GM10266 (cell line): ENCODE data around the gene OLFM3.

Experiments used
- DNase-seq: peaks from one replicate; pipeline ENCODE4 v3.0.0; 2012; ENCODE audit errors: extremely low spot score
- TF ChIP-seq, protein P1 (sequence below): IDR thresholded peaks from 2 replicates; pipeline ENCODE4 v1.5.1; 2012; ENCODE audit warnings: mild to moderate bottlenecking, low read depth; ENCODE audit not compliant: control insufficient read depth, insufficient read depth; ENCODE audit errors: missing control alignments

OLFM3 gene

GRCh38 chr1:101924700-101925099 lies 72.0 kb downstream of the OLFM3 start:
- TF ChIP-seq, protein P1, sequence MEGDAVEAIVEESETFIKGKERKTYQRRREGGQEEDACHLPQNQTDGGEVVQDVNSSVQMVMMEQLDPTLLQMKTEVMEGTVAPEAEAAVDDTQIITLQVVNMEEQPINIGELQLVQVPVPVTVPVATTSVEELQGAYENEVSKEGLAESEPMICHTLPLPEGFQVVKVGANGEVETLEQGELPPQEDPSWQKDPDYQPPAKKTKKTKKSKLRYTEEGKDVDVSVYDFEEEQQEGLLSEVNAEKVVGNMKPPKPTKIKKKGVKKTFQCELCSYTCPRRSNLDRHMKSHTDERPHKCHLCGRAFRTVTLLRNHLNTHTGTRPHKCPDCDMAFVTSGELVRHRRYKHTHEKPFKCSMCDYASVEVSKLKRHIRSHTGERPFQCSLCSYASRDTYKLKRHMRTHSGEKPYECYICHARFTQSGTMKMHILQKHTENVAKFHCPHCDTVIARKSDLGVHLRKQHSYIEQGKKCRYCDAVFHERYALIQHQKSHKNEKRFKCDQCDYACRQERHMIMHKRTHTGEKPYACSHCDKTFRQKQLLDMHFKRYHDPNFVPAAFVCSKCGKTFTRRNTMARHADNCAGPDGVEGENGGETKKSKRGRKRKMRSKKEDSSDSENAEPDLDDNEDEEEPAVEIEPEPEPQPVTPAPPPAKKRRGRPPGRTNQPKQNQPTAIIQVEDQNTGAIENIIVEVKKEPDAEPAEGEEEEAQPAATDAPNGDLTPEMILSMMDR, result no peak
- DNase-seq, result no peak

- DNase-seq, result no peak
- TF ChIP-seq, protein P1, result no peak
Measured at GRCh38 chr1:101920577-101920976, 76.1 kb downstream of the OLFM3 start.

- TF ChIP-seq, protein P1, result no peak
- no peak for DNase-seq
Measured at GRCh38 chr1:101918277-101918676, 78.4 kb downstream of the OLFM3 start.

DNA sequence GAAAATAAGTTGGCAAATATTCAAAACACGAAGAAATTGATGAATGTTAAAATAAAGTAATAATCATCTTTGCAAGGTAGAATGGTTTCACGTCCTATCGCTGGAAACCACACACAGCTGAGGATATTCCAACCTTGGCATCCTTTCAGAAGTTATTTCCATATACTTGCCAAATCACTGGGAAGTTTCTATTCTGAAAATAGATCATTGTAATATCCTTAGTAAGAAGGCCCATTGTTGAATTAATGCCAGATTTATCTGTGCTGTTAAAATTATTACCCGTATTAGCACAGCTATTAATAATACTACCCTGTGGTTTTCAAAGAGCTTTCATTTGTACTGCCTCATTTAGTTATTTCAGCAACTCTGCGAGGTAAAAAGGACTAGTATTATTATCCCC lies 81.1 kb downstream of the OLFM3 start:
- TF ChIP-seq, protein P1, result no peak
- no peak for DNase-seq

GRCh38 chr1:101914473-101915242 lies 82.1 kb downstream of the OLFM3 start:
- TF ChIP-seq, protein P1, result no peak
- no peak for DNase-seq

DNA sequence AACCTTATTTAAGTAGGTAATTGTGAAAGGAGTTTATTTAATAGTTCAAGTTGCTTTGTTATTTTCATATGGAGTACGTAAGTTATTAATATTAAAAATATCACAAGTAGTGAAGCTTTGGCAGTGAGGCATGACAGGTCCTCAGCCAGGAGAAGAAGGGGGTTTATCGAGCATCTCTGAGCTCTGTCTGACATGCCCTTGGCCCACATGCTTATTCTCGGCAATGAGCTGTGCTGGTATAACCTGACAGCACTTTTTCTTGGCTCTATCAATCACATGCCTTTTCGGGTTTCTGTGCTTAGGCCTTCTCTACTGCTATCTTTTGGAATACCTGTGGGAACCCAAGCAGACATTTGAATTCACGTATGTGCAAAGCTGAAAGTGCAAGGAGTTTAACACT lies 84.8 kb downstream of the OLFM3 start:
- DNase-seq, result no peak
- TF ChIP-seq, protein P1, result no peak

- TF ChIP-seq, protein P1, result no peak
- DNase-seq, result no peak
Measured at GRCh38 chr1:101908980-101909379, 87.7 kb downstream of the OLFM3 start.
